MG63 (cell line): ENCODE results near the gene GBA2. TPM values are rescaled to one million over a fixed set of nuclear protein-coding genes. Genes with fewer than 3 reads are reported as not detected.

ENCODE experiments used
- DNase-seq: peaks from one replicate; pipeline ENCODE4 v3.0.0-alpha.2; 2020
- H3K27me3 ChIP-seq: fragments of 250-450 bp; sonication (Bioruptor Pico); 2 replicates; pipeline ENCODE4 v1.5.1; 2020; ENCODE audit warnings: mild to moderate bottlenecking, moderate library complexity
- H3K36me3 ChIP-seq: fragments of 250-450 bp; sonication (Bioruptor Pico); 2 replicates; pipeline ENCODE4 v1.5.1; 2020; ENCODE audit warnings: mild to moderate bottlenecking, moderate library complexity
- H3K4me3 ChIP-seq: fragments of 250-450 bp; sonication (Bioruptor Pico); 2 replicates; pipeline ENCODE4 v1.5.1; 2020; ENCODE audit warnings: mild to moderate bottlenecking, moderate library complexity
- H3K9me3 ChIP-seq: fragments of 250-450 bp; sonication (Bioruptor Pico); 2 replicates; pipeline ENCODE4 v1.5.1; 2020; ENCODE audit warnings: mild to moderate bottlenecking, moderate library complexity
- total RNA-seq: library from RNA; depleted of rRNA; stranded (reverse); fragments of >200 nt; shearing (Covaris generic); gene quantifications from 2 replicates; pipeline ENCODE4 v1.2.3, GENCODE V29; 2014; ENCODE audit warnings: low replicate concordance

Gene GBA2
- total RNA-seq, 1 experiment from 2014 or later = 58.6 TPM

DNA sequence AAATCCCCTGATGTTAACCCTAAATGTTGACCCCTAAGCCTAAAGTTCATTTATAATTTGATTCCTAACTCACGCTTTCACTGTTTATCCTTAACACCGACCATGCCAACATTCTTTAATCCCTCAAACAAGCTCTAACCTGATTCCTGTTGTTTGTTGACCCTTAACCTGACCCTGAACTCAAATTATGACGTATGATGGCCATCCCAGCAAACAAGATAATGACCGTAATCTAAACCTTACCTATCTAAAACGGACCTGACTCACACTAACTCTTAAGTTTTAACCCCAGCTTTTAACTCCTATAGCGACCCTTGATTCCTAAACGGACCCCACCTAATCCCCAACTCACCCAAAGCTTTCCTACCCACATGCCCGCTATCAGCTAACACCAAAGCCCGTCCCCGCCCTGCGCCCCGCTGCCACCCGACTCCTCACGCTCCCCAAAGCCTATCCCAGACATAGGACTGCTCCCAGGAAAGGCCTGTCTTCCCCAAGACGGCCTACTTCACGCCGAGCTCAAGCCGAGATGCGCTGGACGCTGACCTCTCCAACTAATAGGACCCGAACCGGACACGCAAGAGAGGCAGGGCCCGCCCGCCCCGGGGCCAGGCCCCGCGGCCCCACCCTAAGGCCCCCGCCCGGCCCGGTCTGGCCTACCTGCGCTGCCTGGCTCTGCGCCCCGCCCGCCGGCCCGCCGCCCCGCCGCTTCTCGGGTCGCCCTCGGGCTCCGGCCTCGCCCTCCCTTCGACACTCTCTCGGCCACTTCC is 17.4 kb downstream of the GBA2 start:
- no peak for DNase-seq
- H3K36me3 ChIP-seq = peaks cover 83% of the 10 kb centered on the region
- no peaks in the 10 kb centered on the region for H3K9me3 ChIP-seq
- no peaks in the 10 kb centered on the region for H3K27me3 ChIP-seq
- peak overlapping the region; percentile 72 for H3K4me3 ChIP-seq

DNA sequence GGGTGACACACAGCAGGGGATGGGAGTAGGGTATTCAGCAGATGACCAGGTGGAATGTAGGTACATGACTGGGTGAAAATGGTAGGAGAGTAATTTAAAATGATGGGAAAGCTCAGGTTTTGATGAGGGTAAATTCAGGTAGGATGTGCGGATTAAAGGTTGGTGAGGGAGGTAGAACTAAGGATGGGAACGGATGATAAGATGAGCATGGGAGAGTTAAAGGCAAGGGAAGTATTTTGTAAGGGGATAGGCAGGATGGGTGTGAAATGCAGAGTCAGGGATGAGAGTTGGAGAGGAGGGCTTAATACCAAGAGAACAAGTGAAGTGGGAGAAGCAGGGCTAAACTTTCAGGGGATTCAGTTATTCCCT is 18.6 kb downstream of the GBA2 start:
- Histone ChIP-seq H3K9me3 (no peaks in the 10 kb centered on the region), H3K36me3 (peaks cover 83% of the 10 kb centered on the region), H3K27me3 (no peaks in the 10 kb centered on the region), H3K4me3 (peak overlapping the region; percentile 72)
- DNase-seq = no peak

DNA sequence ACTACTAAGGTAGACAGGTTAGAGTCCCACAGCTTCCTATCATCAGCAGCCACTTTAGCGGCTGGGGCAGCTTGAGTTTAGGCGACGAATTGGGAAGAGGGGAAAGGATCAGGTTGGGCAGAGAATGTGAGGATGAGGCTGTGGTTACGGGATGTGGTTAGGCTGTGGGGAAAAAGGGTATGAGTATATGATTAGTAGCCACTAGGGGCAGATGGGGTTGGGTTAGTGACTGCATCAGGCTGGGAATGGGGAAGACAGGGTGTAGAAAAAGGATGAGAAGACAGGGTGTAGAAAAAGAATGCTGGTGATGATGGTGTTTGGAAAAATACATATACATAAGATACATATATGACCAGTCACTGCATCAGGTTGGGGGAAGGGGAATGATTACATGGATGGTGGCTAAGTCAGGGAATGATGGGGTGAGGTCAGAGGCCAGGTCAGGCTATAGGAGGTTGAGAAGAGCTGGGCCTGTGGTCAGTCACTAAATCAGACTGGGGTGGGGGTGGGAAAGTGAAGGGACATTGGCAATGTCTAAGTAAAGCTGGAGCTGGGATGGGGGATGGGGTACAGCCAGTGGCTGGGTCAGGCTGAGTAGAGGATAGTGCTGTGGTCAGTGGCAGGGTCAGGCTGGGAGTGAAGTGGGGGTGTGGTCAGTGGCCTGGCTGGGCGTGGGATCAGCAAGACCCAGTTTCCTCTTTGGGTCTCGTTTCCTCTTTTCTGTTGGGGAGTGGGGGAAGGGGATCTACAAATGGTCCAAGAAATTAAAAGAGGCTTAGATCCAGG is 19.1 kb downstream of the GBA2 start:
- peak; percentile 80 for DNase-seq
- Histone ChIP-seq H3K4me3 (peak overlapping the region; percentile 72), H3K27me3 (no peaks in the 10 kb centered on the region), H3K36me3 (peaks cover 83% of the 10 kb centered on the region), H3K9me3 (no peaks in the 10 kb centered on the region)

DNA sequence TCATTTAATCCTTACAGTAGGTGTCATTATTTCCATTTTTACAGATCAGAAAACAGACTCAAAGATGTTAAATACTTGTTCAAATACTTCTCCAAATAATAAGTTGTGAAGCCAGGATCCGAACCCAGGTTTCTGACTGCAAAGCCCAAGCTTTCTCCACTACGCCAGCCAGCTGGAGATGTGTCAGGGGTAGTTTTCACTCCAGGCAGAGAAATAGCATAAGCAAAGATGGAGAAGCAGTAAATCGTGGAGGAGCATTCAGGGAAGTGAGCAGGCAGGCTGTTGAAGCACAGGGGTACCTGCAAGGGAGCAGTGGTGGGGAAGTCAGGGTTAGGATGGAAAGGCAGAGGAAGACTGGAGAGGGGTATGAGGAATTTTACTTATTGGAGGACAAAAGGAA is 19.9 kb downstream of the GBA2 start:
- DNase-seq = no peak
- H3K36me3 ChIP-seq = peaks cover 83% of the 10 kb centered on the region
- peak overlapping the region; percentile 72 for H3K4me3 ChIP-seq
- H3K27me3 ChIP-seq = no peaks in the 10 kb centered on the region
- H3K9me3 ChIP-seq = no peaks in the 10 kb centered on the region

DNA sequence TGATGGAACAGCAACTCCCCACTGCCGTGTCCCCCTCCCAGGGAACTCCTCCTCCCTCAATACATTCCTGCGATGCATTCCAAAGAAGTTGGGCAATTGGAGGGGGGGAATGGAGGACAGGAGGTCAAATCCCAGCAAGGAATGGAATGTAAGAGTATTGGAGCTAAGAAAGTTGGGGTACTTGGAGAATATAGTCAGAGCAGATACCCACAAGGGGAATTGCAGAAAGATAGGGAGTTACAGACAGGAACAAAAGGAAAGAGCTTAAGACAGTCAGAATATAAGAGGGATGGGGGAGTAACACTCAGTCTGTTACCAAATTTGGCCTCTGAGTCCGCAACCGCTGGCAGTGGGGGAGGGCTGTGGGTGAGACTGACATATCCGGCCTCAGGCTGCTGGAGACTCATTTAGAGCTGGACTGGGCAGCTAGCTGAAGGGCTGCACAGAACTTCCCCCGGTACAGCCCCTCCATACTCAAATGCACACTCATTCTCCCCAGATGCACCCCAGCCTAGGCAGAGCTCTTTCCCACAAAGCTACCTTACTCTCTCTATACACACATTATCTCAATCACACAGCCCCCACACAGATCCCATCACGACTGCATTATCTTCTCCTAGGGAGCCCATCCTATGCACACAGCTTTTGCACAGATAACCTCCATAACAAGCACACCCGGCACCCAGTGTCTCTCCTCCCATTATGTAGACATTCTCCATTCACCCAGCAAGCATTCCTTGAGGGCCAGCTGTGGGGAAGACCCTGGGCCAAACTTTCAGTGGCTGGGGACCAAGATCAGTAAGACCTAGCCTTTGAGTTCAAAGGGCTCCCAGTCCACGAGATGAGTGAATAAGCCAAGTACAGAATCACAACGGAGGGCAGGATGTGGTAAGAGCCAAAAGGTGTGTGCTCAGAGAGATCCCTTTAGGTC is 20.7 kb downstream of the GBA2 start:
- H3K27me3 ChIP-seq = no peaks in the 10 kb centered on the region
- H3K9me3 ChIP-seq = no peaks in the 10 kb centered on the region
- H3K36me3 ChIP-seq = peaks cover 83% of the 10 kb centered on the region

DNA sequence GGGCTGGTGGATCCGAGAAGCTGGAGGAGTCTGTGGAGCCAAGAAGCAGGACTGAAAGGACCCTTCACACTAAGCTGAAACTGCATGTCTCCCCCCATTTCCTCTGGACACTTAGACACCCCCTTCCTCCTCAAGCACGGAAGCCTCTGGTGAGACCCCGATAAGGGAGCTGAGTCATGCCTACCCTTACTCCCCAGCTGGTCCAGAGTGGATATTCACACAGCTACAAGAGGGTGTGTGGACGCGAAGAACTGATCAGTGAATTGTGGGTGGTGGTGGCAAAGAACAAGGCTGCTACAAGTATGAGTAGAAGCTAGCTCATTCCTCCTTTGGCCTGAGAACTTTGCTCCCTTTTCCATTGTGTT is 21.4 kb downstream of the GBA2 start:
- no peaks in the 10 kb centered on the region for H3K27me3 ChIP-seq
- H3K9me3 ChIP-seq = no peaks in the 10 kb centered on the region
- DNase-seq = no peak
- peak overlapping the region; percentile 72 for H3K4me3 ChIP-seq
- peaks cover 89% of the 10 kb centered on the region for H3K36me3 ChIP-seq

More for the DNA sequence above, 20.7 kb downstream of the GBA2 start:
- H3K4me3 ChIP-seq = peak overlapping the region; percentile 72
- DNase-seq = peak; percentile 95

DNA sequence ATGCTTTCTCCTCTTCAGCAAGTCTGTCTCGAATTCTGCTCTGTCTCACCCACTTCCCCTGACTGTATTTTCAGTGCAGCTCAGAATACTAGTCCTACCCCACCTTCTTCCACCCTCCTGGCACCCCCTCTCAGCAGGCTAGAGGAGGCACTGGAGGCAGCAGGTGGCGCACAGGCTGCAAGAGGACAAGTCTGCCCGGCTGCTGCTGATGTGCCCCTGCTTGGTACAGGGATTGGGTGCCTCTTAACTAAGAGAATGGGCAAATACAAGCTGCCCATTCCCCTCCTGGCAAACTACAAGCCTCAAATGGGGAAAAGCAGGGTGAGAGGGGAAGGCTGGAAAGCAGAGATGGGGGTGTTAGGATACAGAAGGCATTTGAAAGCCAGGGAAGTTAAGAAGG is 22.1 kb downstream of the GBA2 start:
- peak; percentile 51 for DNase-seq
- H3K4me3 ChIP-seq = no peak overlapping the region
- H3K27me3 ChIP-seq = no peaks in the 10 kb centered on the region
- H3K36me3 ChIP-seq = peaks cover 96% of the 10 kb centered on the region
- H3K9me3 ChIP-seq = no peaks in the 10 kb centered on the region

DNA sequence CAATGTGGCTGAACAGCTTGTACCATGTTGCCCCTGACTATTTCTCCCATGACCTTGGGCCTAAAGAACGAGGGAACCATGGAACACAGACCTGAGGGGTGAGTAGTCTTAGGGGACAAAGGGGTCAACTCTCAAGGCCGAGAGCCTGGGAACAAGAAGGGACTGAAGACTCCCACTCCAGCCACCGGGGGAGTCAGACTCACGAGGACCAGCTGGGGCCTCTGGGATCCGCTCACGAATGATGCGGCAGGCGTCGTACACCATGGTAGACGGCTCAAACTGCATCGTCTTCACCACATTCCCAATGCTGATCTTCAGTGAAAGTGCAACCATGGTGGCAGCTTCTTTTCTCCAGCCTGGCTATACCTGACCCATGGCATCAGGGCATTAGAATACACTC is 23.7 kb downstream of the GBA2 start:
- Histone ChIP-seq H3K36me3 (peaks cover 98% of the 10 kb centered on the region), H3K27me3 (no peaks in the 10 kb centered on the region), H3K9me3 (no peaks in the 10 kb centered on the region), H3K4me3 (no peak overlapping the region)
- DNase-seq = no peak

DNA sequence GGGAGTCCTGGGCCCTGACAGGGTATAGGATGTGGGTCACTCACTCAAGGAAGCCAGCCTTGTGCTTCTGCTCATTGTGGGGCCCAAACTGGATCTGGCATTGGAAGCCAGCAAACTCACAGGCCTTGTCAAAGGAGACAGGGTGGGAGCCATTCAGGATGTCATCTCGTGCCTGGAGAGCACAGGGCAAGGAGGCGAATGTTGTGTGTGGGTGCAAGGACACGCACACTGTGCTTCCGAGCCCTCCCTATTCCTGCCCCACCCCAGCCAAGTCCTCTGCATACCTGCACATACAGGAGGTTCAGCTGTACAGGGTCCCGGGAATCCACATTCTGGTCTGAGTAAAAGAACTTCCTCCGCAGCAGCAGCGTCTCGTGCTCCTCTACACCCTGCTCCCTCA is 25.1 kb downstream of the GBA2 start:
- peaks cover 100% of the 10 kb centered on the region for H3K36me3 ChIP-seq
- no peak for DNase-seq
- no peaks in the 10 kb centered on the region for H3K9me3 ChIP-seq
- H3K4me3 ChIP-seq = no peak overlapping the region
- no peaks in the 10 kb centered on the region for H3K27me3 ChIP-seq

DNA sequence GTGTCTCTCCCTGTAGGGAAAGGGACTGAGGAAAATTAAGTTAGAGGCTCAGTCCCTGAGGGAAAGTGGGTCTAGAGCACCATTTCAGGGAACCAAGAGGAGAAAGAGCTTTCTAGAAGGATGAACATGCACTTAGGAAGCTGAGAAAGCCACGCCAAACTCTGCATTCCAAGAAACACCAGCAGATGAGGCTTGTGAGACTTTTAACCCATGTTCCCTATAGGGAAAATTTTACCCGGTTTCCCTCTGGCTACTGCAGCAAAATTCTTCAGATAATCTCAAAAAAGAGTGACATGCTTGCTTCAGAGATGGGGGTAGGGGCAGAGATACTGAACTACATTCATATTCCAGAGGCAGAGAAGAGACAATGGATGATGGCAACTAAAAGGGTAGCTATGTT is 25.6 kb downstream of the GBA2 start:
- Histone ChIP-seq H3K4me3 (no peak overlapping the region), H3K9me3 (no peaks in the 10 kb centered on the region), H3K36me3 (peaks cover 100% of the 10 kb centered on the region), H3K27me3 (no peaks in the 10 kb centered on the region)
- no peak for DNase-seq

DNA sequence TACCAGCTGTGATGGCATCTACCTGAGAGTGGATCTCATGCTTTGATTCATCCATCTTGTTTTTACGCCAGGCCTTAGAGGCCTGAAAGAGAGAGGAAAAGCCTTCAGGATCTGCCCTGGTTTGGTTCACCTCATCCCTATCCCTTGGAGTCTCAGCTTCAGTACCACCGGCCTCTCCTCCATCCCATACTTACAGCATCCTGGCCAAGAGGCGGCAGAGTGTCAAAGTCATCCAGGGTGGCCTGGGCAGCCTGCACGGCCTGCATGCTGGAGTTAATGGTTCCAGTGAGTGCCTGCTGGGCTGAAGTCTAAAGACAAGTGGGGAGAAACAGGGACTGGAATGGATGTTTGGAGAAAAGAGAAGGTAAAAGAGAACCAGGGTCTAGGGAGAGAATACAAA is 29.5 kb downstream of the GBA2 start:
- no peak overlapping the region for H3K4me3 ChIP-seq
- DNase-seq = no peak
- H3K27me3 ChIP-seq = no peaks in the 10 kb centered on the region
- H3K9me3 ChIP-seq = no peaks in the 10 kb centered on the region
- peaks cover 100% of the 10 kb centered on the region for H3K36me3 ChIP-seq

DNA sequence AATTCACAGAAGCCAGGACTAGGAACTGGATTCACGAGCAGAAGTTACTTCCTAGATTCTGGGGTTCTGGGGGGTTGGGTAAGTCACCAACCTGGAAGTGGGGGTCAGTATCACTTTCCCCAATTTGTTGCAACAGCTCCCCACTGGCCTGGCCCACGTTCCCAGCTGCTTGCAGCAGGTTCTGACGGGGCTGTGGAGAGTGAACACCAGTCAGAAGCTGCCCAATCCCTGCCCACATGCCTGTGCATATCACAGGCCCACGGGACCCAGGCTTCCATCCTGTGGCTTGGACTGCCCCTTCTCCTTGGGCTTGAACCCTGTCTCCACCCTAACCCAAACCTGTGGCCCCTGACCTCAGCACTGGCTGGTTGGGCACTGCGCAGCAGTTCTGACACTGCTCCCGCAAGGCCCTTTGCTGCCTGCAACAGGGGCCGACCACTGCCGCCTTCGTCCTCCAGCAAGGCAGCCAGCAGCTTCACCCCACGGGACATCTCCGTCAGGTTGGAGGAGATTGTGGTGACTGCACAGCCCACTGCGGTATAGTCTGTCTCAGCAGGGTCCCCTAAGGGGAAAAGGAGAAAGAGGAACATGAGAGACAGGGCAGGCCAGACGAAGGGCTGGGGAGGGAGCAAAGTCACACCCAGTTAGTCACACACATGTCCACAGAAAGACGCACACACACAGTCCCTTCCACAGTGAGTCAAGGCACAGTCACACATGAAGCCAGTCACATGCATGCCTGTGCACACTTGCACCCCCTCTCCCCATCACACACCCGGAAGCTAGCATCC is 30.1 kb downstream of the GBA2 start:
- Histone ChIP-seq H3K27me3 (no peaks in the 10 kb centered on the region), H3K4me3 (no peak overlapping the region), H3K9me3 (no peaks in the 10 kb centered on the region), H3K36me3 (peaks cover 100% of the 10 kb centered on the region)
- no peak for DNase-seq

DNA sequence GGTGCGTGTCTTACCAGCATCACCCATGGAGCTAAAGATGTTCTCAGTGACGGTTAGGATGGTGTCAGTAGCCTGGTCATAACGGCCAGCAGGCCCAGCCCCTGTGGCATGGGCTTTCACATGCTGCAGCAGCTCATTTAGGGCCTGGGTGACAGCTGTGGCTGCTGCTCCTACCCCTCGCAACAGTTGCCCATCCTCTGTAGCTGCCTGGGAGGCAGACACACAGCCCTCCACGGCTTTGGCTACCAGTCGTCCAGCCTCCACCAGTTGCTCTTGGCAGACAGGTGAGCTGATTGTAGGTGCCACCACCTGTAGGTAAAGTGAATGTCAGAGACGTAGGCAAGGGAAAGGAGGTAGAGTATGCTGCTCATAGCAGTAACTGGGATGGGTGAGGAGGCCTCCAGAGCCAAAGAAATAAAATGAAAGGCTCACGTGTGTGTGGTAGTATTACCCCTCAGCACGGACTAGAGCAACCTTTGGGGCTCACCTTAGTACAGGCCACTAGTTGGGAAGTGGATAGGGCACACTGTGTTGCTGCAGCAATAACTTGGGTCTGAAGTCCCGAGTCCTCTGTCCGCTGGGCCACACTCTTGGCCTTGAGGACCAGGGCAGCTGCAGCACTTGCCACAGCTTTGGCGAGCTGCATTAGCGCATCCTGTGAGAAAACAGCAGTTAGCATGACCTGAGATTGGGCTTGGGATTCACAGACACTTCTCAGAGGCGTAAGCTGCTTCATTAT is 31.7 kb downstream of the GBA2 start:
- DNase-seq = no peak
- Histone ChIP-seq H3K27me3 (no peaks in the 10 kb centered on the region), H3K36me3 (peaks cover 100% of the 10 kb centered on the region), H3K4me3 (no peak overlapping the region), H3K9me3 (no peaks in the 10 kb centered on the region)

DNA sequence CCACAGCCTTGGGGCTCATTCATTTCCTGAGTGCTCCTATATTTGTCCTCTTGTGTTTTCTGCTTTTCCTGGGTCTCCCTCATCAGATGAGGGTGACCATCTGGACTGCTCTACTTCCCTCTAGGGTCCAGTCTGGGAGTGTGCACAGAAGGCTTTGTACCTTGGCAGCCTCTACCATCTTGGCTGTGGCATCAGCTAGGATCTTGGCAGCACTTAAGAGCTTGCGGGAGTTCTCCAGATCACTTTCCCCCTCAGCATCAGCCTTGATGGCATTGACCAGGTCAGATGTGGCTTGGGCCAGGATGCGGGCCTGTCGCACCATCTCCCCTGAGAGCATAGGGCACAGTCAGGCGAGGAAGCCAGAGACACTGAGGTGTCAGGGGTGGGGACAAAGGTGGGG is 32.8 kb downstream of the GBA2 start:
- peak; percentile 62 for DNase-seq
- H3K36me3 ChIP-seq = peaks cover 100% of the 10 kb centered on the region
- H3K4me3 ChIP-seq = no peak overlapping the region

DNA sequence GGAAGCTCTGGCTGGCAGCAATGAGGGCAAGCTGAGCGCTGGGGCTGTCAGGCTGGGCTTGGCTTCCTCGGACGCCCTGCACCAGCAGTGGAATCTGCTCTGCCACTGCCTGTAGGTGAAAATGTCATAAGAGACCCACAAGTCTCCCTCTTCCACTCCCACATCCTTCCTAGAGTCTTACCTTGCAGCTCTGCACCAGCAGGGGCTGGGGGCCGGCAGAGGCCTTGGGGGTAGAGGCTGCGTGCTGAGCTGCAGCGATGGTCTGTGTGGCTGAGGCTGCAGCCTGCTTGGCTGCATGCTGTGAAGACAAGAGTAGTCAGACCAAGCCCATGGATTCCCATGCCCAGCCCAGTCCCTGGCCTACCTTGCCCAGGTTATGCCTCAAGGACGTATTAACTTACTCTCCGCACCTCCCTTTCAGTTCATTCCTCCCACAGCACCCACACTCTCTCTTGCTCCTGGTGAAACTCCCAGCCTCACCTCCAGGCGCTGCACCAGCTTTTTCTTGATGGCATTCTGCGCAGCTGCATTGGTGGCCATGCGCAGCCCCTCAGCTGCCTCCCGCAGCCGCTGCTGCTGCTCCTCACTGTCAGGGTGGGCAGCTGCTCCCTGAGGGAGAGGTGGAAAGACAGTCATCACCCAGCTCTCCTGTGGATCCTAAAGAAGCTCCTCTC is 34.3 kb downstream of the GBA2 start:
- H3K27me3 ChIP-seq = no peaks in the 10 kb centered on the region
- H3K36me3 ChIP-seq = peaks cover 97% of the 10 kb centered on the region
- H3K9me3 ChIP-seq = no peaks in the 10 kb centered on the region
- no peak for DNase-seq
- H3K4me3 ChIP-seq = no peak overlapping the region

More for the DNA sequence above, 32.8 kb downstream of the GBA2 start:
- Histone ChIP-seq H3K9me3 (no peaks in the 10 kb centered on the region), H3K27me3 (no peaks in the 10 kb centered on the region)
